HG02885 (cell line): ENCODE measurements around the gene KLF4.

ENCODE experiments used
- ATAC-seq: cut with Tn5 transposase; IDR thresholded peaks from one replicate; pipeline ENCODE4 v1.9.1; 2021; ENCODE audit warnings: mild to moderate bottlenecking; ENCODE audit not compliant: unreplicated experiment, poor library complexity

The KLF4 gene

GRCh38 chr9:107488375-107489143 is 1.0 kb downstream of the KLF4 start:
- ATAC-seq: no peak

GRCh38 chr9:107487521-107488374 is 1.8 kb downstream of the KLF4 start:
- no peak for ATAC-seq

GRCh38 chr9:107486674-107487520 is 2.7 kb downstream of the KLF4 start:
- ATAC-seq: no peak

- no peak for ATAC-seq
These were observed 4.0 kb downstream of the KLF4 start for GRCh38 chr9:107485458-107486043.

GRCh38 chr9:107484117-107484723 is 5.3 kb downstream of the KLF4 start:
- ATAC-seq: peak; percentile 72

- no peak for ATAC-seq
These were observed 5.9 kb downstream of the KLF4 start for GRCh38 chr9:107483666-107484065.

GRCh38 chr9:107481035-107481434 is 8.5 kb downstream of the KLF4 start:
- no peak for ATAC-seq

- ATAC-seq: no peak
These were observed 9.2 kb downstream of the KLF4 start for GRCh38 chr9:107480386-107480789.

- ATAC-seq: no peak
These were observed 10.8 kb downstream of the KLF4 start for GRCh38 chr9:107478805-107479204.

- no peak for ATAC-seq
These were observed 15.4 kb downstream of the KLF4 start for GRCh38 chr9:107474124-107474523.

GRCh38 chr9:107472581-107473340 is 16.8 kb downstream of the KLF4 start:
- ATAC-seq: no peak

GRCh38 chr9:107471552-107471951 is 18.0 kb downstream of the KLF4 start:
- no peak for ATAC-seq

- ATAC-seq: no peak
These were observed 22.2 kb downstream of the KLF4 start for GRCh38 chr9:107467416-107467815.

GRCh38 chr9:107466826-107467225 is 22.7 kb downstream of the KLF4 start:
- ATAC-seq: no peak

GRCh38 chr9:107465467-107466451 is 23.8 kb downstream of the KLF4 start:
- peak; percentile 94 for ATAC-seq

GRCh38 chr9:107464516-107464915 is 25.1 kb downstream of the KLF4 start:
- no peak for ATAC-seq

GRCh38 chr9:107462691-107463090 is 26.9 kb downstream of the KLF4 start:
- ATAC-seq: no peak
